ENCODE measurements around the gene EIF2AK3.

Gene EIF2AK3

DNA sequence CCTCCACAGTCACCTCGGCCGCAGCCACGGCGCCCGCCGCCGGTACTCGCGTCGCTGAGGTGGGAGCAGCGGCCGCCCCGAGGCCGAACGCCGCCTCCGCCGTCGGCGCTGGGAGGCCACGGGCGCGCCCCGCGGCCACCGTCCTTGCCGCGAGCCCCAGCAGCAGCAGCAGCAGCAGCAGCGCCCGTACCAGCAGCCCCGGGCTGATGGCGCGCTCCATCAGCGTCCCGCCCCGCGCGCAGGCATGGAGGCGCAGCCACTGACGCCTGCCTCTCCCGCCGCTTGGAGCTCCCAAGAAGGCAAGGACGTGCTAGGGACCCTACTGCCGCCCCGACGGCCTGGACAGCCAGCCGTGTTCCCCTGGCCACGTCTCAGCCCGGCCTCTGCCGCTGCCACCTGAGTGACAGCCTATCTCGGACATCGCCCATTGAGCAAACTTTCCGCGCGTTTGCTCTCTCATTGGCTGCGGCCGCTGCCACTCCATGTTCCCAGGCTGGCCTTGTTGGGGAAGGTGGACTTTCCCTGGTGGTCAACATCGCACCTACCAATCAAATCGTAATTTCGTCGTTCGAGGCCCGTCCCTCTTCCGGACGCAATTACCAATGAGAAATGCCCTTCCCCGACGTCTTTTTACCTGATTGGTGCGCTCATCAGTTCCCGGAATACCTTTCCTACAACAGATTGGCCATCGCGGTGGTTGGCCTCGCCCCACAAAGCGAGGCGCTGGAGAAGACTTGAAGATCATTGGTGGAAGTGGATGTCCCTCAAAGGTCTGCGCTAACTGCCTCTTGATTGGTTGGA is at the start of gene EIF2AK3:
TSS of gene EIF2AK3 (minus strand) at position 410 of the 801 bp plus-strand sequence. CDS start at position 220, 190 bp downstream.
- DNase-seq (ENCODE audit: low read depth): peak; percentile 100
- TF ChIP-seq, protein P1, sequence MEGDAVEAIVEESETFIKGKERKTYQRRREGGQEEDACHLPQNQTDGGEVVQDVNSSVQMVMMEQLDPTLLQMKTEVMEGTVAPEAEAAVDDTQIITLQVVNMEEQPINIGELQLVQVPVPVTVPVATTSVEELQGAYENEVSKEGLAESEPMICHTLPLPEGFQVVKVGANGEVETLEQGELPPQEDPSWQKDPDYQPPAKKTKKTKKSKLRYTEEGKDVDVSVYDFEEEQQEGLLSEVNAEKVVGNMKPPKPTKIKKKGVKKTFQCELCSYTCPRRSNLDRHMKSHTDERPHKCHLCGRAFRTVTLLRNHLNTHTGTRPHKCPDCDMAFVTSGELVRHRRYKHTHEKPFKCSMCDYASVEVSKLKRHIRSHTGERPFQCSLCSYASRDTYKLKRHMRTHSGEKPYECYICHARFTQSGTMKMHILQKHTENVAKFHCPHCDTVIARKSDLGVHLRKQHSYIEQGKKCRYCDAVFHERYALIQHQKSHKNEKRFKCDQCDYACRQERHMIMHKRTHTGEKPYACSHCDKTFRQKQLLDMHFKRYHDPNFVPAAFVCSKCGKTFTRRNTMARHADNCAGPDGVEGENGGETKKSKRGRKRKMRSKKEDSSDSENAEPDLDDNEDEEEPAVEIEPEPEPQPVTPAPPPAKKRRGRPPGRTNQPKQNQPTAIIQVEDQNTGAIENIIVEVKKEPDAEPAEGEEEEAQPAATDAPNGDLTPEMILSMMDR (IDR thresholded peaks at IDR 0.05; ENCODE audit: low read depth, low read length, missing control alignments): no peak
- peak within 1 kb of the TSS; percentile 99 for H3K4me3 ChIP-seq (ENCODE audit: low read depth, low read length)

DNA sequence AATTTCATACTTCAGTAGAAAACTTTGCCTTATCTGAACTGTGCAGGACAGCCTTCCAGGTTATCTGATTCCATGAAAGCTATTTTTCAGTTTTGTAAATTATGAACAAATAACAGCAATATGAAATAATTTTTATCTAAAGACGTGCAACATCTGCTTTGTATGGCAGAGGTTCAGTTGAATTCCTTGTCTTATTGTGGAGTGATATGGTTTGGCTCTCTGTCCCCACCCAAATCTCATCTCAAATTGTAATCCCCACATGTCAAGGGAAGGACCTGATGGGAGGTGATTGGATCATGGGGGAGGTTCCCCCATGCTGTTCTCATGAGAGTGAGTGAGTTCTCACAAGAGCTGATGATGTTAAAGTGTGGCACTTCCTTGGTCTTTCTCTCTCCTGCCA is 46.1 kb upstream of the EIF2AK3 start:
- TF ChIP-seq, protein P1 (IDR thresholded peaks at IDR 0.05; ENCODE audit: low read depth, low read length, missing control alignments): no peak
- no peak for DNase-seq (ENCODE audit: low read depth)
- no peak overlapping the region for H3K4me3 ChIP-seq (ENCODE audit: low read depth, low read length)

DNA sequence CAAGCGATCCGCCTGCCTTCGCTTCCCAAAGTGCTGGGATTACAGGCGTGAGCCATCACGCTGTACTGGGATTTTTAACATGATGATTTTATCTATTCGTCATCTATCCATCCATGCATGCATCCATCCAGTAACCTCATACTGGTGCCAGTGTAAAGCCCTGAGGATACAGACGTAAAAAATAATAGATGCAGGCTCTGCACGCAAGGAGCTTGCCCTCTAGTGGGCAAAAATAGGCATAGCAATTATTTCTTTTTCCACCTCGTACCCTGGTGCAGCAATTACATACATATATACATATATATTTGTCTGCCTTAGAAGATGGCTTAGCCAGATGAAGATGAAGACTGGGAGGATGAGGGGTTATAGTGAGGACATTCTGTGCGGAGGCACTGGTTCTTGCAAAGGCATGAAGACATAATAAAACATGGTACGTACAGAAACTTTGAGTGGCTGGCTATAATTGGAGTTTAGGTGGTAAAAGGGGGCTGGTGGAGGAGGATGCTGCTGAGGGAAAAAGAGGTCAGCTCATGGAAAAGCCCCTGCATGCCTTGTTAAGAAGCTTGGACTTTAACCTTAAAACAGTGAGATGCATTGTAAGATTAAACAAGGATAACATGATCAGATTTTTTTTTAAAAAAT is 44.6 kb upstream of the EIF2AK3 start:
- no peak overlapping the region for H3K4me3 ChIP-seq (ENCODE audit: low read depth, low read length)
- TF ChIP-seq, protein P1 (IDR thresholded peaks at IDR 0.05; ENCODE audit: low read depth, low read length, missing control alignments): peak; percentile 75
- peak; percentile 19 for DNase-seq (ENCODE audit: low read depth)

DNA sequence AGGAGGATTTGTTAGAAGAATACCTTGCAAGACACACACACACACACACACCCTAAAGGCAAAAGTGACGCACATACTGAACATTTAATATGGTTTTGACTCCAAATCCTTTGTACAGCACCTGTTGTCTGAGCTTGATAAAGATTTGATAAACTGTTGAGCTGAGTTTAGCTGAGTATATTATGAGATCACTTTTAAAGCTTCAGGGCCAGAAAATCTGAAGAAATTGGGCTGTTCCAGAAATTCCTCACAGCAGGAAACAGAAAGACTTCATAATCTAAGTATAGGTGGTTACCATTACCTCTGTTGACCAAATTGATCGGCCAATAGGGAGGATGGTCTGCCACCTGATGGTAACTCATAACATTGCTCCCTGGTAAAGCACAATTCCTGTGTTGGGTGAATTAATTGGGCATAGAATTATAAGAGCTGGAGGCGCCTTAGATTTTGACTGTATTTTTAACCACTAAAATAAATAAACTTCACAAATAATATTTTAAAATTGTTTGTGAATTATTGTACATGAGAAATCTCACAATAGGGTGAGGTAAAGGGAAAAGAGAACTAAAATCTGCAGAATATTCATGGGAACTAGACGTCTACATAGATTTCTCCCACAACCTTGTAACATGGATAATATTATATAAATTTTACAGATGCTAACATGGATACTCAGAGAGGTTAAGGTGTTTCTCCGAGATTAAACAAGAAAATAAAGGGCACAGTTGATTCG is 42.4 kb upstream of the EIF2AK3 start:
- H3K4me3 ChIP-seq (ENCODE audit: low read depth, low read length): no peak overlapping the region
- peak; percentile 25 for DNase-seq (ENCODE audit: low read depth)
- TF ChIP-seq, protein P1 (IDR thresholded peaks at IDR 0.05; ENCODE audit: low read depth, low read length, missing control alignments): peak; percentile 70

DNA sequence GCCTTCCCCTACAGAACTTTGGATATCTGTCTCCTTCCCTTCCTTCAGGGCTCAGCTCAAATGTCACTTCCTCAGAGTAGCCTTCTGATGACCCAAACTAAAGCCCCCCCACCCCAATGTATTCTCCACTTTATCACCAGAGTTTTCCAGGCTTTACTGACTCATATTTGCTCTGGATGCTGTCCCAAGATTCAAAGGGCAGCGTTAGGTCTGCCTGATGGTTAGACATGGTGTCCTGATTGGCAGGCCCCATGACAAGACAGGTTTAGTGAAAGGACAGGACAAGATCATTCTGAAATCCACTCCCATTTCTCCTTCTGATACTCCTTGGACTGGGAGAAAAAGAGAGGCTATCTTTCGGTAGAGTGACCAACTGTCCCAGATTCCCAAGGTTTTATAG is 41.6 kb upstream of the EIF2AK3 start:
- TF ChIP-seq, protein P1 (IDR thresholded peaks at IDR 0.05; ENCODE audit: low read depth, low read length, missing control alignments): no peak
- DNase-seq (ENCODE audit: low read depth): no peak
- no peak overlapping the region for H3K4me3 ChIP-seq (ENCODE audit: low read depth, low read length)

DNA sequence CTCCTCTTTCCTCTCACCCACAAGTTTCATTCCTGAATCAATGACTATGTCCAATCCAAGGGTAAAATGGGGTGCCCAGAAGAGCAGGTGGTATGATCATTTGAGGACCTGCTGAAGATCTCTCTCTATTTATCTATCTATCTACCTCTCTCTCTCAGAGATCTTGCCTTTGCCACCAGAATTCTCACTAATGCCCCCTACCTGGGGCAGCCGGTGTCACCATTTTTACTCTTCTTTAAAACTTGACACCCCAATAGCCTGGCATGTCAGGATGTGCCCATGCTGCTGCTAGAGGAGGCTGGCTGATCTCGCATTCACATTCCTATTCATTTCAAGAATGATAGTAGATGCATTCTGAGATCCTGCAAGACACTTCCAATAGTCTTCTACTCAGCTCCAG is 40.0 kb upstream of the EIF2AK3 start:
- DNase-seq (ENCODE audit: low read depth): no peak
- TF ChIP-seq, protein P1 (IDR thresholded peaks at IDR 0.05; ENCODE audit: low read depth, low read length, missing control alignments): peak; percentile 23
- no peak overlapping the region for H3K4me3 ChIP-seq (ENCODE audit: low read depth, low read length)

All from GM12864 (cell line).